Hypothalamus (tissue), 51 donors: Measurements from ENCODE around the gene ASCL4.
A peak's percentile ranks its signal among the peaks of the same experiment; 100 is the strongest.
"Not testable (repeated sequence)": the region's sequence is repeated elsewhere in the genome, so short reads cannot be mapped to it uniquely, and the experiment has no call there.

Experiments used
- DNase-seq, 51 donors: peaks; one replicate each; lab custom pipeline; 2025; lab: John Stamatoyannopoulos, UW

Gene ASCL4

GRCh38 chr12:107774349-107775029, at the start of gene ASCL4:
Gene ASCL4 (plus strand): TSS chr12:107774704. CDS start chr12:107775219, 515 bp downstream.
- DNase-seq = no peak

- not testable (repeated sequence) for DNase-seq
Measured at GRCh38 chr12:107727327-107727726, 47.2 kb upstream of the ASCL4 start.

- DNase-seq = not testable (repeated sequence)
Measured at GRCh38 chr12:107727742-107728141, 46.8 kb upstream of the ASCL4 start.

- DNase-seq = no peak
Measured at GRCh38 chr12:107730618-107731341, 43.7 kb upstream of the ASCL4 start.

- no peak for DNase-seq
Measured at GRCh38 chr12:107731366-107731765, 43.1 kb upstream of the ASCL4 start.

GRCh38 chr12:107732365-107732764, 42.1 kb upstream of the ASCL4 start:
- no peak for DNase-seq

- DNase-seq = no peak
Measured at GRCh38 chr12:107734139-107734538, 40.4 kb upstream of the ASCL4 start.

GRCh38 chr12:107735763-107736162, 38.7 kb upstream of the ASCL4 start:
- DNase-seq = no peak

GRCh38 chr12:107736914-107737313, 37.6 kb upstream of the ASCL4 start:
- DNase-seq = no peak

- DNase-seq = no peak
Measured at GRCh38 chr12:107748472-107748871, 26.0 kb upstream of the ASCL4 start.

GRCh38 chr12:107749083-107749482, 25.4 kb upstream of the ASCL4 start:
- no peak for DNase-seq

GRCh38 chr12:107759410-107759809, 15.1 kb upstream of the ASCL4 start:
- DNase-seq = no peak

GRCh38 chr12:107760207-107760808, 14.2 kb upstream of the ASCL4 start:
- DNase-seq = peak in 16 of 51 donors; percentile 10 to 41 (median 26)

- DNase-seq = peak; percentile 44 to 95 (median 87)
Measured at GRCh38 chr12:107760809-107761501, 13.5 kb upstream of the ASCL4 start, which contains the start of gene PRDM4. Gene PRDM4 (minus strand): TSS chr12:107761137. CDS start chr12:107760515, 622 bp downstream.

- peak in 4 of 51 donors; percentile 13 to 36 (median 26) for DNase-seq
Measured at GRCh38 chr12:107761502-107761904, 13.0 kb upstream of the ASCL4 start.

GRCh38 chr12:107762874-107763273, 11.6 kb upstream of the ASCL4 start:
- DNase-seq = no peak

GRCh38 chr12:107764626-107765025, 9.9 kb upstream of the ASCL4 start:
- DNase-seq = no peak

- DNase-seq = no peak
Measured at GRCh38 chr12:107765316-107765715, 9.2 kb upstream of the ASCL4 start.

GRCh38 chr12:107767466-107767865, 7.0 kb upstream of the ASCL4 start:
- DNase-seq = no peak

- DNase-seq = peak in 2 of 51 donors; percentile 1 to 6
Measured at GRCh38 chr12:107775093-107775721, 703 bp downstream of the ASCL4 start.
